HK-2 (cell line): ENCODE results near the gene UACA.
"Not testable (repeated sequence)": the region's sequence is repeated elsewhere in the genome, so short reads cannot be mapped to it uniquely, and the experiment has no call there.

Source experiments
- DNase-seq: peaks from one replicate; pipeline ENCODE4 v3.0.0-alpha.2; 2018; ENCODE audit not compliant: unreplicated experiment

The UACA gene

GRCh38 chr15:70627734-70628548 is 135.4 kb downstream of the UACA start:
- no peak for DNase-seq

GRCh38 chr15:70627322-70627721 is 136.0 kb downstream of the UACA start:
- no peak for DNase-seq

GRCh38 chr15:70625438-70625837 is 137.9 kb downstream of the UACA start:
- DNase-seq, result no peak

- DNase-seq, result no peak
Observed at GRCh38 chr15:70625011-70625410, 138.3 kb downstream of the UACA start.

- DNase-seq, result no peak
Observed at GRCh38 chr15:70618929-70619328, 144.4 kb downstream of the UACA start.

GRCh38 chr15:70617911-70618287 is 145.5 kb downstream of the UACA start:
- DNase-seq, result no peak

- DNase-seq, result no peak
Observed at GRCh38 chr15:70617076-70617910, 146.1 kb downstream of the UACA start.

- DNase-seq, result not testable (repeated sequence)
Observed at GRCh38 chr15:70616311-70616756, 147.0 kb downstream of the UACA start.

GRCh38 chr15:70615435-70616310 is 147.7 kb downstream of the UACA start:
- DNase-seq, result no peak

- DNase-seq, result no peak
Observed at GRCh38 chr15:70614221-70614620, 149.1 kb downstream of the UACA start.

GRCh38 chr15:70613271-70613670 is 150.1 kb downstream of the UACA start:
- no peak for DNase-seq

GRCh38 chr15:70611286-70611685 is 152.1 kb downstream of the UACA start:
- DNase-seq, result no peak

- DNase-seq, result no peak
Observed at GRCh38 chr15:70610541-70610940, 152.8 kb downstream of the UACA start.

GRCh38 chr15:70609889-70610288 is 153.5 kb downstream of the UACA start:
- no peak for DNase-seq

- DNase-seq, result no peak
Observed at GRCh38 chr15:70608144-70608543, 155.2 kb downstream of the UACA start.

- no peak for DNase-seq
Observed at GRCh38 chr15:70605606-70606410, 157.6 kb downstream of the UACA start.

- DNase-seq, result peak; percentile 24
Observed at GRCh38 chr15:70604666-70605315, 158.6 kb downstream of the UACA start.
